Measurements from ENCODE around the gene GEMIN4.

- TF ChIP-seq, protein P1, sequence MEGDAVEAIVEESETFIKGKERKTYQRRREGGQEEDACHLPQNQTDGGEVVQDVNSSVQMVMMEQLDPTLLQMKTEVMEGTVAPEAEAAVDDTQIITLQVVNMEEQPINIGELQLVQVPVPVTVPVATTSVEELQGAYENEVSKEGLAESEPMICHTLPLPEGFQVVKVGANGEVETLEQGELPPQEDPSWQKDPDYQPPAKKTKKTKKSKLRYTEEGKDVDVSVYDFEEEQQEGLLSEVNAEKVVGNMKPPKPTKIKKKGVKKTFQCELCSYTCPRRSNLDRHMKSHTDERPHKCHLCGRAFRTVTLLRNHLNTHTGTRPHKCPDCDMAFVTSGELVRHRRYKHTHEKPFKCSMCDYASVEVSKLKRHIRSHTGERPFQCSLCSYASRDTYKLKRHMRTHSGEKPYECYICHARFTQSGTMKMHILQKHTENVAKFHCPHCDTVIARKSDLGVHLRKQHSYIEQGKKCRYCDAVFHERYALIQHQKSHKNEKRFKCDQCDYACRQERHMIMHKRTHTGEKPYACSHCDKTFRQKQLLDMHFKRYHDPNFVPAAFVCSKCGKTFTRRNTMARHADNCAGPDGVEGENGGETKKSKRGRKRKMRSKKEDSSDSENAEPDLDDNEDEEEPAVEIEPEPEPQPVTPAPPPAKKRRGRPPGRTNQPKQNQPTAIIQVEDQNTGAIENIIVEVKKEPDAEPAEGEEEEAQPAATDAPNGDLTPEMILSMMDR (conservative IDR thresholded peaks at IDR 0.05), result no peak
- no peak for TF ChIP-seq EZH2 (IDR thresholded peaks at IDR 0.05; ENCODE audit: low read depth)
Observed at GRCh38 chr17:732067-732901, 19.8 kb downstream of the GEMIN4 start, which contains the start of gene TLCD3A.
